A204.1 (cell line): ENCODE data around the gene PCK1.

Source experiments
- FAIRE-seq: peaks from 2 replicates; lab custom pipeline; 2012; peaks lifted over from hg19 to GRCh38; lab: Jason Lieb, UNC

PCK1 gene

DNA sequence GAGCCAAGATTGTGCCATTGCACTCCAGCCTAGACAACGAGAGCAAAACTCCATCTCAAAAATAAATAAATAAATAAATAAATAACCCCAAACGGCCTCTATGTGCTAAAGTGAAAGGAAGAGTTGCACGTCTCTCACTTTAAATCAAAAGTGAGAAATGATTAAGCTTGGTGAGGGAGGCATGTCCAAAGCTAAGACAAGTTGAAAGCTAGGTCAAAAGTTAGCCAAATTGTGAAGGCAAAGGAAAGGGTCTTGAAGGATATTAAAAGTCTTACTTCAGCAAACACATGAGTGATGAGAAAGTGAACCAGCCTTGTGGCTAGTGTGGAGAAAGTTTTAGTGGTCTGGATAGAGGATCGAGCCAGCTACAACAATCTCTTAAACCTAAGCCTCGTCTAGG, 45.0 kb downstream of the PCK1 start:
- no peak for FAIRE-seq

DNA sequence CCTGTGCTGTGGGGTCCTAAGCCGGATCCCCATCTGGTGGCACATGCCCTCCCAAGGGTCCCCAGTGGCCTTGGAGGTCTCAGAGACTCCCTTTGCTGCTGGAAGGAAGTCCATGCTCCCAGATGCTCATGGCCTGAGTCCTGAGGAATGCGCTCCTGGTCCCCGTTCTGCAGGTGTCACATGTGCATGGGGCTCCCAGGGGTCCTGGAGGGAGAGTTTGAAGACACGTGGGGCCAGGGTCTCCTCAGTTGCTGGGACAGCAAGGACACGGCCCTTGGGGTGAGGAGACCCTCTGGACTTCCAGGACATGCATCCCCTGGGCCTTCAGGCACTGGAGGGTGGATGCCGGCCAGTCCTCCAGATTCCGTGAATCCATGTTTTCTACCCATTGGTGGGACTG, 47.6 kb downstream of the PCK1 start:
- FAIRE-seq = no peak

DNA sequence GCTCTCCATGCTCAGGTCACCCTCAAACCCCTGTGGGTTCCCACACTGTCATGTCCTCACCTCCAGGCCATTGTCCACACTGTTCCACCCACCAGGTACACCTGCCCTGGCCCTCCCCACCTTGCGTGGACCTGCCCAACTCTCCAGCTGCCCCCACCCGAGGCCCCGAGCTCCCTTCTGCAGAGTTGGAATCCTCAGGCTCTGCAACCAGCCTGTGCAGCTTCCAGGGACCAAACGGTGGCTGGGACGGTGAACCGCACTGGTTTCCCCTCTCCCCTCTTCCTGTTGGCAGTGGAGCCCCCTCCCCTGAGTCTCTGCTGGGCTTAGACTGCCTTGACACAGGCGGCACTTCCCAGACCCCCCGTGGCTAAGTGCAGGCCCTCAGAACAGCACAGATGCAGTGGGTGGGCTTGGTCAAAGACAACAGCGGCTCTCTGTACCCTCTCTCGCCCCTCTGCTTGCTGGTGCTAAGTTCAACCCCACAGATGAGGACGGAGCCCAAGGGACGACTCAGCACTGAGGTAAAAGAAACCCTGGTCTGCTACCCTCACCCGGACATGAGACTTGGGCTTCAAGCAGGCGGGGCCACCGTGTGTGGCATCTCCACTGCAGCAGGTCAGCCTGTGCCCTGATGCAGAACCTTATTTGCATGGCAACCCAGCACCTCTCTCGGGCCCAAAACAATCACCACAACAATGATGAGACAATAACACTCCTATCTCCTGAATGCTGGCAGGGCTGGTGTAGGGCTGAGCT, 48.4 kb downstream of the PCK1 start:
- FAIRE-seq = no peak

DNA sequence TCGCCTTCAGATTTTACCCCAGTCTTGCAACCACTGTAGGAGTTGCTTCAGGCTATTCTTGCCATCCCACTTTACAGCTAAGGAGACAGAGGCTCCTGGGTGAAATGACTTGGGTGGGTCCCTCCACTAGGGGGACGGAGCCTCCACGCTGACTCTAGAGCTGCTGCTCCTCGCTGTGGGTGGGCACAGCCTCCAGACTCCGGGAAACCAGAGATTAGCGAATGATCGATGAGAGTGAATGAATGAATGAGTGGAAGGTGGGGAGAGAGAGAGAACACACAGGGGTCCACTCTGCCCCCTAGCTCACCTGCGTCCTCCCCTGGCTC, 48.9 kb downstream of the PCK1 start:
- no peak for FAIRE-seq

DNA sequence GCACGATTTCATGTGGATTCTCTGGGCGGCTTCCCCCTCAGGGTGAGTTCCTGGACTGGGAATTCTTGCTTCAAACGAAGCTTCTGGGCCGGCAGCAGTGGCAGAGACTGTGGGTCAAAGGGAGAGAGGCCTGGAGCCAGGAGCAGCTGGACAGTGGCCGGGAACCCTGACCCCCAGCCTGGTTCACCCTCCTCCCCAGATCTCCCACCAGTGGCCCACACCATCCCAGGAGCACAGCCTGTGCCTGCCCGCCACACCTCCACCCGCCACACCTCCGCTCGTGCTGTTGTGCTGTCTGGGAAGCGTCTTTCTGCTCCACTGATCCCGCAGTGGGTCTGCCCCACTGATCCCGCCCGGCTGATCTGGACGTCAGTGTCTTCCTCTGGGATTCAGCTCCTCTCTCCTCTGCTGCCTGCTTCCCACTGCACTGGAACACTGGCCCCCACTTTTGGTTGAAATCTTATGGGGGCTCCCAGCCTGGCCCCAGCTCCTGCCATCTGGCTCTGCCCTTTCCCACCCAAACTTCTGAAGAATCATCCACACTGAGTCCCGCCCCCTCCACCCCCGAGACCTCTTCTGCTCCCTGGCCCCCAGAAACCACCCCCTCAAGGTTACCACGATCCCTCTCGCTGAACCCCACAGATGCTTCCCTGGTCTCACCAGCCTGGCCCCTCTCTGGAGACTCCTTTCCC, 49.5 kb downstream of the PCK1 start:
- no peak for FAIRE-seq

DNA sequence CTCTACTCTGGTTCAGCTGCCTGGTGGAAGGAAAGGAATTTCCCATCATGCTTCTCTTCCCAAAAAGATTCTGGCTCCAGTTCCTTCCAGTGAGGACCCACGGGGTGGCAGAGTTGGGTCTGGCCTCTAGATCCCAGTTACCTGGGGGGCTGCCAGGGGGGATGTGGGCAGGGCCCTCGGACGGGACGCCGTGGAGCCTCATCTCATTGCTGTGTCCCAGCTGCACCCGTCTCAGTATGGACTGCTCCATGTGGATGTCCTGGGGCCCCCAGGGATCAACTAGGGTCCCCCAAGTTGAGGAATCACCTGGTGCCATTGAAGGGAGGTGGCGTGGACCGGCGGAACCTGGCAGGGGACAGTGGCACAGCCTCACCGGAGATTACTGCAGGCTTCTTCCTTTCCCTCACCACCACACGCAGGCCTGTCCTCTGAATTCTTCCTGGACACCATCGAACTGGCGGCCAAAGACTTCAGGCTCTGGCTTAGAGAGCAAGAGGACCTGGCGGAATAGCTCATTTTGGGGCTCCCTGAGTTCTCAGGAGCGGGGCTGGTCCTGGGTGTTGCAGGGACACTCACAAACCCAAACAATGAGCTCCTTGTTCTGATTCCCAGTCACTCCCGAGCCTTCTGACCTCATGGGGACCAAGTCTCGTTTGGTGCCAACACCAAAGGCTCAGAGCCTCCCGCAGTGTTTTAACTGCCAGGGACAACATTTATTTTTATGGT, 50.8 kb downstream of the PCK1 start:
- no peak for FAIRE-seq

DNA sequence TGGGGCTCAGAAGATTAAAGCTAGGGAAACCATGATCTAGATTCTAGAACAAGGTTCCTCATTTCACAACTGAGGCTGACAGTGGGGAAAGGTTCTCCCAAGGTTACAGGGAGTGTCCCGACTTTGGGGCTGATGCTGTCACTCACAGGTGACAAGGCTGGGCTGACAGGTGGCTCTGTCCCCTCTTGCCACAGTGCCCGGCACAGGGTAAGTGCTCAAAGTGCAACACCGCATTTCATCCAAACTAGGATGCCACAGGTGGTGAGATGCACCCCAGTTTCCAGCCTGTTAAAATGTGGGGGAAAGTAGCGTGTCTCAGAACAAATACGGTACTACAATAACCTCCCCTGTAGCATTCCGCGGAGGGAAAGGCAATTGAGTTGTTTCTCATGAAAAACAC, 51.5 kb downstream of the PCK1 start:
- FAIRE-seq = no peak

DNA sequence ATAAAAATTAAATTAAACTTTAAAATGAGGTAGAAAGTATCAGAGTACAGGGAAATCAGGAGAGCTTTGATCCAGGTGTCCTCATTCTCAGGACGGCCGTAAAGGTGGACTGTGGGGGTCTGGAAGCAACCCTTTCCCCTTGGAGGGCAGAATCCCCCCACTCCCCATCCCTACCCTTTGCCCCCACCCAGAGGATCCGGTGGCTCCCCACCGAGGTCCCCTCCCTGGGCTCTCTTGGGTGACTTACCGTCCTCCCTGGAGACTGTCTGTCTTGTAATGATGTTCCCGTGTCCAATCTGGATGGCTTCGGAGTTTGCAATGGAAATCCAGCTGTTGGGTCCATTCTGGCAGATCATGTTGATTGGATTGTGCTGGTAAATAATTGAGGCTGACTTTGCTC, 52.0 kb downstream of the PCK1 start:
- FAIRE-seq = no peak

DNA sequence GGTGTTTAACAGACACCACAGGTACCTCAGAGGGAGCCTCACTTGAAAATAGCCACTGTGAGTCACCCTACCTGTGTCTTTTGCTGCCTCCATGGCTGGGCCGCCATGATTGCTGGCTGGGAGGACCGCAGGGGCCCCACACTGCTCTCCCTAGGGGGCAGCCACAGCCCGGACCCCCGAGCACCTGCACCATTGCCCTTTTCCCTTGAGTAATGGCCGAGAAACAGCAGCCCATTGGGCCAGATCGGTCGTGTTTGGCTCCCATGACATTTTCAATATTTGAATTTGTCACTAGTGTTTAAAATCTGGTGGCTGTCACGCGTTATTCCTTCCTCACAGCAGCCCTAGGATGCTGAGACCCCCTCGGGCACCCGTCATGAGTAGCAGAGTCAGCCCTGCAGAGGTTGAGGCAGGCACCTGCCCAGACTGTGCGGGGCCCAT, 52.6 kb downstream of the PCK1 start:
- FAIRE-seq = no peak

DNA sequence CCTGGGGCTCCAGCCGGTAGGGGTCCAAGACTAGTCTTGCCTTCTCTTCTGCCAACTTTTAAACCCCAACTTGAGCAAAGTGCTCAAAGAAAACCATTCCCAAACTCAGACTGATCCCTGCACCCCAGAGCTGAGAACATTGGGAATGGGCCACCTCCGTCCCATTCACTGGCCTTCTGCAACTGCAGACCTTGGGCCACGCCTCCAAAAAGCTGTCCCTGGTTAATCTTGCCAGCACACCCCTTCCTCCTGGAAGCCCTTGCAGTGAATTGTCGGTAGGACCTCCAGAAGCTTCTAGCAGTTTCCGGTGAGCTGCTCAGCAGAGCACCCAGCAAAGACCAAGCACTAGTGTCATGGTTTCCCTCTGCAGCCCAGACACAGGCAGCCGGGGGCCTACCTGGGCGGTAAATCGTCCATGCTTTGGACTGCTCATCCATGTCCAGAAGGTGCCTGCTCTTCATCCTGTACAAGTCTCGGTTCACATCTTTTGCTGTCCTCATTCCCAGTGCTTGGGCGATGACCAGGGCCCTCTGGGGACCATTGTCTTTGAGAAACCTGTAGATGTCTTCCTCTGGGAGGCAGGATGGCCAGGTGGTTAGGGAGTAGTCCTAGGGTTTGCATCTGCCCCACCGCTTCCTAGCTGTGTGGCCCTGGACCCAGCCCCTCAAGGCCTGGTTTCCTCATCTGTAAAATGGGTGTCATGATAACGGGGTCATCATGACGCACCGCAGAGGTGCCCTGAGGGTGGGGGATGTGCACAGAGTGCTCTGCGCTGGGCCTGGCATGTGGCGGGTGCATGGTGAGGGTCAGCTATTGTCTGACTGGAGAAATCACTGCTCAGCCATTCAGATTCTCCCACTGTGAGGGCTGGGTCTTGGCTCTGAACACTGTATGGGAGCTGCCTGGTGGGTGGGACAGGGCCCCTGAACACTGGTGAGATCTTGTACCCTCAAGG, 53.9 kb downstream of the PCK1 start:
- no peak for FAIRE-seq

DNA sequence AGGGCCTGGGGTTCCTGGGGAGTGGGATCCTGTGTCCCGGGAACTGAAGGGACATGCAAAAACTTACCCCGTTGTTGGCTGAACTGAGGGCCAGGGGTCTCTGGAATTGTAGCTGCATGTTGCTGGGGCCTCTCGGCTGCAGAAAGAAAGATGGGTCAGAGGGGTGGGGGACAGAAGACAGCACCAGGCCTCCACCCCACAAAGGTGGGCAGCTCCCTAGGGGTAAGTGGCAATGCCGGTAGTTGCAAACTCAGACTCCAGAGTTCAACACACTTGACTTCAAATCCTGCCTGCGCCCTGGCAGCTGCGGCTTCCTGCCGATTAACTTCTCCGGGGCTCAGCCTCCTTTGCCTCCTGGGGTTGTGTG, 54.5 kb downstream of the PCK1 start:
- no peak for FAIRE-seq

DNA sequence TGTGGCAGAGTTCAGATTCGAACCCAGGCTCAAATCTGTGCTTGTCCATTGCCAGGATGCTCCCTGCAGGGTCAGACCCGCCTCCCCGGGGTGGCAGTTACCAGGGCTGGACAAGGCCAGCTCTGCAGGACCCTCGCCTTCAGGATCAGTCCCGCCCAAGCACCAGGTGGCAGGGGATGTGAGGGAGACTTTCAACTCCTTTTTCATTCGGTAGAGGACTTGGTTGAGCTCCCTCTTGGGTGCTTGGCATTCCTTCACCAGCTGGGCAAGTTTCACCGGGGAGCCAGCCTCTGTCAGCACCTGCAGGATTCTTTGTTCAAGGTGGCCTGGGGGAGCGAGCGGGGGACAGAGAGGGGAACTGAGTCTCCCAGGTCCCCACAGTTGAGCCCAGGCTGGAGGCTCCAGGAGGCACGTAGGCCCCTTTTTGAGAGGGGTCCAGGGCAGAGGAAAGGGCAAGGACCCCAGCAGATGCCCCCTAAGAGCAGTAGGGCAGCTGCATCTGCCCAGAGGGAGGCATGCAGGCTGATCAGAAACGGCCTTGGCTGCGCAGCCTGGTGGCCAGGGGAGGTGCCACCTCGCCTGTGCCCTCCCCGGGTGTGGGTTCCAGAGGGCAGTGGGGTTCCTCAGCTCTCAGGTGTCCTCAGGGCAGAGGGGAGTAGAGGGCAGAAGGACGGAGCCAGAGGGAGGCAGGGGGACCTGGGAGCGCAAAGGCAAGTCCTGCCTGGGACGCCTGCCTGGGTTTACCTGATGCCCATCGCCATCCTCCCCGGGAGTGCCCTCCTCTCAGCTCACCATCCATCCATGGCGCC, 55.4 kb downstream of the PCK1 start:
- no peak for FAIRE-seq

DNA sequence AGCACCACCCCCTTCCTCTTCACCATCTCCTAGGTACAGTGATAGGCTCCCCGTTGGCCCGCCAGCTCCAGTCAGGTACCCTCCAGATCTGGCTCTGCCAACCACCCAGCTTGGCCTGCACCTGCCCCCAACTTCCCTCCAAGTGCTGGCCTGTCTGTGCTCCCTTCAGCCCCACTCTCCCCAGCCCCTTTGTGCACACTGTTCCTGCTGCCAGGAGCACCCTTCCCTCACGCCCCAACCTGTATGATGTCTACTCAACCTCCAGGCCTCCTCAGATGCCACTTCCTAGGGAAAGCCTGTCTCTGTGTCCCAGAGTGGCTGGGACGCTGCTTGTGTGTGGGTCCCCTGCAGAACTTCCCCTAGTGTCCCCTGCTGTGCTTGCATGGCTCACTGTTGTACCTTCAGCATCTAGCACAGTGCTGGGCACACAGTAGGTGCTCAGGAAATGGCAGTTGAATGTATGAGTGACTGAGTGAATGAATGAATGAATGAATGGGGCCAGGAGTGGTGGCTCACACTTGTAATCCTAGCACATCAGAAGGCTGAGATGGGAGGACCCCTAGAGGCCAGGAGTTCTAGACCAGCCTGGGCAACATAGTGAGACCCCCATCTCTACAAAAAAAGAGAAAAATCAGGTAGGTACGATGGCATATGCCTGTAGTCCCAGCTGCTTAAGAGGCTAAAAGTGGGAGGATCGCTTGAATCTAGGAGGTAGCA, 56.3 kb downstream of the PCK1 start:
- FAIRE-seq = no peak
